OCI-LY7 (cell line): ENCODE data around the gene METTL27. TPM values are rescaled to one million over a fixed set of nuclear protein-coding genes. Genes with fewer than 3 reads are reported as not detected.
"Not testable (repeated sequence)": the region's sequence is repeated elsewhere in the genome, so short reads cannot be mapped to it uniquely, and the experiment has no call there.

ENCODE experiments used
- BruUV-seq: library from RNA; stranded (reverse); fragments of 400-500 nt; replicated peaks from 2 replicates; lab custom pipeline; 2021; lab: Mats Ljungman, UMichigan
- CTCF ChIA-PET: fragments of 300-600 bp; sonication (Branson Sonifier 250); formaldehyde crosslinking; loops from one replicate; lab custom pipeline; 2022; ENCODE audit warnings: antibody characterized with exemption; ENCODE audit not compliant: unreplicated experiment; lab: Charles Lee
- POLR2A ChIA-PET: fragments of 300-600 bp; sonication (Branson Sonifier 250); formaldehyde crosslinking; loops from one replicate; lab custom pipeline; 2022; ENCODE audit warnings: antibody characterized with exemption; lab: Charles Lee
- DNase-seq: peaks from one replicate; pipeline ENCODE4 v3.0.0-alpha.2; 2015; ENCODE audit warnings: low spot score
- H2AFZ ChIP-seq: fragments of 200-600 bp; sonication (generic), shearing (Covaris generic); 2 replicates; pipeline ENCODE4 v1.6.1; 2014; ENCODE audit warnings: mild to moderate bottlenecking, antibody characterized with exemption, low read length, moderate library complexity
- H3K27ac ChIP-seq: fragments of 200-600 bp; sonication (generic); 2 replicates; pipeline ENCODE4 v1.5.1; 2014; ENCODE audit warnings: mixed run types, low read depth, mild to moderate bottlenecking, moderate library complexity, low read length, inconsistent platforms; ENCODE audit not compliant: poor library complexity, severe bottlenecking
- H3K36me3 ChIP-seq: fragments of 200-600 bp; sonication (generic); 2 replicates; pipeline ENCODE4 v1.6.1; 2014; ENCODE audit warnings: mild to moderate bottlenecking, antibody characterized with exemption, low read length, moderate library complexity, mixed read lengths; ENCODE audit not compliant: insufficient read depth
- H3K4me1 ChIP-seq: fragments of 200-600 bp; sonication (generic); 2 replicates; pipeline ENCODE4 v1.5.1; 2014; ENCODE audit warnings: mild to moderate bottlenecking, low read length; ENCODE audit not compliant: insufficient read depth, poor library complexity, severe bottlenecking
- H3K4me2 ChIP-seq: fragments of 200-600 bp; sonication (generic); 2 replicates; pipeline ENCODE4 v1.6.1; 2014; ENCODE audit warnings: mild to moderate bottlenecking, low read length
- H3K4me3 ChIP-seq: fragments of 200-600 bp; sonication (generic); 2 replicates; pipeline ENCODE4 v1.5.1; 2014; ENCODE audit warnings: mild to moderate bottlenecking, low read depth, low read length; ENCODE audit not compliant: poor library complexity, severe bottlenecking
- H3K79me2 ChIP-seq: fragments of 200-600 bp; sonication (generic); 2 replicates; pipeline ENCODE4 v1.6.1; 2016; ENCODE audit warnings: low read depth, mild to moderate bottlenecking, low read length, moderate library complexity, mixed read lengths; ENCODE audit not compliant: insufficient read depth
- H3K9me2 ChIP-seq: fragments of 200-600 bp; sonication (generic); 2 replicates; pipeline ENCODE4 v1.6.1; 2016; ENCODE audit warnings: mild to moderate bottlenecking, low read length, mixed read lengths; ENCODE audit not compliant: insufficient read depth
- H3K9me3 ChIP-seq: fragments of 200-600 bp; sonication (generic); 2 replicates; pipeline ENCODE4 v1.6.1; 2014; ENCODE audit warnings: mild to moderate bottlenecking, mixed run types, low read length, mixed read lengths
- H4K20me1 ChIP-seq: fragments of 200-600 bp; sonication (generic); 2 replicates; pipeline ENCODE4 v1.6.1; 2014; ENCODE audit warnings: mild to moderate bottlenecking, antibody characterized with exemption, low read length, moderate library complexity, mixed read lengths; ENCODE audit not compliant: insufficient read depth
- CTCF ChIP-seq: fragments of 200-600 bp; sonication (generic); conservative IDR thresholded peaks from 2 replicates; pipeline ENCODE4 v1.5.1; 2014; ENCODE audit warnings: mild to moderate bottlenecking, antibody characterized with exemption, low read length, moderate library complexity, mixed read lengths
- EZH2phosphoT487 ChIP-seq: fragments of 200-600 bp; sonication (generic); IDR thresholded peaks from 2 replicates; pipeline ENCODE4 v1.6.1; 2018; ENCODE audit warnings: low read depth, borderline replicate concordance, mild to moderate bottlenecking, mixed run types, antibody characterized with exemption, low read length, moderate library complexity, mixed read lengths
- intact Hi-C: fragments of 100-400 bp; cut with micrococcal nuclease; formaldehyde crosslinking; loops from one replicate; pipeline ENCODE4 v1.10.0; 2022; ENCODE audit not compliant: unreplicated experiment
- total RNA-seq, 2 experiments: library from RNA; depleted of rRNA in 1 of 2; stranded (reverse); fragments of >200 nt in 1 of 2; shearing (Covaris generic) in 1 of 2; gene quantifications; 2 replicates each; pipeline ENCODE4 v1.2.3, GENCODE V29; 2014 to 2022

METTL27 gene
- total RNA-seq, 2 experiments from 2014 or later: 0.92 to 2.1 TPM

- Histone ChIP-seq H3K4me1 (no peaks in the 10 kb centered on the region), H3K9me2 (no peaks in the 10 kb centered on the region), H2AFZ (no peak overlapping the region), H3K9me3 (no peaks in the 10 kb centered on the region), H3K36me3 (no peaks in the 10 kb centered on the region), H4K20me1 (no peaks in the 10 kb centered on the region), H3K27ac (no peak overlapping the region), H3K79me2 (no peaks in the 10 kb centered on the region), H3K4me2 (no peak overlapping the region), H3K4me3 (no peak overlapping the region)
- intact Hi-C loops: no loop called here
- DNase-seq: no peak
- ChIA-PET POLR2A (no interaction called here), CTCF (no interaction called here)
- no peak for TF ChIP-seq CTCF
- TF ChIP-seq EZH2phosphoT487: no peak
- BruUV-seq: no TSS peak
These were observed 42.8 kb downstream of the METTL27 start for GRCh38 chr7:73799282-73800141.

- H3K36me3 ChIP-seq, DNase-seq, H3K9me3 ChIP-seq, H3K4me1 ChIP-seq, POLR2A ChIA-PET, H3K27ac ChIP-seq, H3K4me2 ChIP-seq, BruUV-seq, H3K4me3 ChIP-seq, intact Hi-C loops, H4K20me1 ChIP-seq, CTCF ChIA-PET, H2AFZ ChIP-seq, H3K79me2 ChIP-seq, H3K9me2 ChIP-seq: not testable (repeated sequence)
These were observed 45.1 kb downstream of the METTL27 start for GRCh38 chr7:73797176-73797575.

GRCh38 chr7:73796656-73797055 is 45.7 kb downstream of the METTL27 start:
- H2AFZ ChIP-seq, H3K4me3 ChIP-seq, H3K9me2 ChIP-seq, H3K4me2 ChIP-seq, H3K27ac ChIP-seq, CTCF ChIA-PET, H3K9me3 ChIP-seq, DNase-seq, H3K36me3 ChIP-seq, intact Hi-C loops, POLR2A ChIA-PET, BruUV-seq, H4K20me1 ChIP-seq, H3K4me1 ChIP-seq, H3K79me2 ChIP-seq: not testable (repeated sequence)

- H4K20me1 ChIP-seq, H3K4me2 ChIP-seq, H2AFZ ChIP-seq, intact Hi-C loops, H3K27ac ChIP-seq, H3K9me3 ChIP-seq, H3K79me2 ChIP-seq, CTCF ChIA-PET, DNase-seq, H3K4me3 ChIP-seq, H3K4me1 ChIP-seq, H3K9me2 ChIP-seq, BruUV-seq, H3K36me3 ChIP-seq, POLR2A ChIA-PET: not testable (repeated sequence)
These were observed 47.1 kb downstream of the METTL27 start for GRCh38 chr7:73795188-73795587.

GRCh38 chr7:73791170-73791690 is 51.1 kb downstream of the METTL27 start:
- CTCF ChIA-PET: not testable (repeated sequence)

More at GRCh38 chr7:73791170-73791690, 51.1 kb downstream of the METTL27 start:
- intact Hi-C loops, H3K27ac ChIP-seq, H2AFZ ChIP-seq, H3K36me3 ChIP-seq, POLR2A ChIA-PET, H3K9me2 ChIP-seq, BruUV-seq, H3K4me3 ChIP-seq, H3K4me1 ChIP-seq, H3K79me2 ChIP-seq, H3K9me3 ChIP-seq, H3K4me2 ChIP-seq, H4K20me1 ChIP-seq, DNase-seq: not testable (repeated sequence)
